GM08714 (cell line): Measurements from ENCODE around the gene ADAMTS12.

Experiments
- H3K4me3 ChIP-seq: fragments of 200-500 bp; sonication (Bioruptor generic); 2 replicates; pipeline ENCODE4 v1.5.1; 2014; ENCODE audit warnings: mild to moderate bottlenecking, low read length, inconsistent platforms
- ZNF274 ChIP-seq: IDR thresholded peaks from 2 replicates; pipeline ENCODE4 v1.6.1; 2012; ENCODE audit warnings: mild to moderate bottlenecking, low read depth, low read length

The ADAMTS12 gene

DNA sequence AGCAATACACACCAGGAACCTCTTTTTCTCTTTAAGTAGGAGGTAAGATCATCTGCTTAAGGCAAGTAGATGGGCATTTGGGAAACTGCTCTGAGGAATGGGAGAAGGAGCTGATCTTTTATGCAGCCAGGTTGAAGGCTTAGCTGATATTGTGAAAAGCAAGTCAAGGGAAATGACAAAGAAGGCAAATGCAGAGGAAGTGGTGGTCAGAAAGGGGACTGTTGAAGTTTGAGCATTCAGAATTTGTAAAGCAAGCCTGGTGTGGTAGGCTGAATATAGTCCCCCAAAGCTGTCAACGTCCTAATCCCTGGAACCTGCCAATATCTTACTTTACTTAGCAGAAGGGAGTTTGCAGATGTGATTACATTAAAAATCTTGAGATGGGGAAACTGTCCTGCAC lies 128.9 kb downstream of the ADAMTS12 start:
- H3K4me3 ChIP-seq: no peak overlapping the region
- TF ChIP-seq ZNF274: no peak

GRCh38 chr5:33761139-33761538 lies 130.7 kb downstream of the ADAMTS12 start:
- no peak for TF ChIP-seq ZNF274
- no peak overlapping the region for H3K4me3 ChIP-seq

DNA sequence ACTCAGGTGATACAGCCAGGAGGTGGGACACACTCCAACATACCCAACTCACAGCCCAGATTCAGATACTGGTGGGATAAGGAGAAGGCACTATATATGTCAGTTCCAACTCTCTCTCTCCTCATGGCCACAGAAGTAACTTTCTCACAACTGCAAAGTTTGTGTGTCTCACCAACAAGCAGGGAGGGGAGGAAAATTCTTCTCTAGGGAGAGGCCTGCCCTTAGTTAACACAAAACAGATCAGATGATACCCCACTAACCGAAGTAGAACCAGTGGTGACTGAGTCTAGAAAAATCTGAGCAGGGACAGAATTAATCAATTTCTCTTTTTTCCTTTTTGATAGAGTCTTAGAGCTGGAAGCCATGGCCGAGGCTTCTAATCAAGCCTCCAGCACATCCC lies 133.1 kb downstream of the ADAMTS12 start:
- no peak overlapping the region for H3K4me3 ChIP-seq
- TF ChIP-seq ZNF274: no peak

DNA sequence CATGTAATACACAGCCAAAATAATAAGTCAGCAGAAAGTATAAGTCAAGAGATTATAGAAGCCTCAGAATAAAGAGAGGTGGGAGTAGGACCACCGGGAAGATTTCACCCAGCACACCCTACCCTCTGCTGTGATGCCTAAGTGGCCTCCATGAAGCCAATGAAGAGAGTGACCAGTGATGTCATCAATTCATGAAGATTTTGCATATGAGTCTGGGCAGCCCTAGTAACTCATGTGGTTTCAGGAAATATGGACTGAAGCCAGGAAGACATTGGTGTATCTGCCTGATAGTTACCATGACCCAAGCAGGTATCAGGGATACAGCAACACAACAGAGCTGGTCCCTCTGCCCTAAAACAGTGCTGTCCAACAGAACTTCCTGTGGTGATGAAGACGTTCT lies 135.3 kb downstream of the ADAMTS12 start:
- no peak overlapping the region for H3K4me3 ChIP-seq
- TF ChIP-seq ZNF274: no peak

DNA sequence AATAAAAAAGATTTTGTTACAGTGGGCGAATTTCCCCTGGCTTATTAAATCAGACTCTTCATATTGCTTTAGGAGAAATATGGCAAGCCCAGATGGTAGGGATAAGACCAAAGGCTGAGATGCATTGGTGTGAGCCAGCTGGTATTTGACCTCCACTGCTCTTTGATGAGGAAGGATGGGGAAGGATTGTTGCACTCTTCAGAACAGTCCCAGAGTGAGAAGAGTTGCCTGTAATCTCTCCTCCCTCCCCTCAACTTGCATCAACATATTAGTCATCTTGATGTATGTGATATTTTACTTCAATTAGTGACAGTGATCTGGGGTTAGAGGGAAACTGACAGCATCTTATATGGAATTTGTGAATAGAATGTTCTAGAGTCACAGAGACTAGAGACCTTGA lies 136.6 kb downstream of the ADAMTS12 start:
- TF ChIP-seq ZNF274: no peak

DNA sequence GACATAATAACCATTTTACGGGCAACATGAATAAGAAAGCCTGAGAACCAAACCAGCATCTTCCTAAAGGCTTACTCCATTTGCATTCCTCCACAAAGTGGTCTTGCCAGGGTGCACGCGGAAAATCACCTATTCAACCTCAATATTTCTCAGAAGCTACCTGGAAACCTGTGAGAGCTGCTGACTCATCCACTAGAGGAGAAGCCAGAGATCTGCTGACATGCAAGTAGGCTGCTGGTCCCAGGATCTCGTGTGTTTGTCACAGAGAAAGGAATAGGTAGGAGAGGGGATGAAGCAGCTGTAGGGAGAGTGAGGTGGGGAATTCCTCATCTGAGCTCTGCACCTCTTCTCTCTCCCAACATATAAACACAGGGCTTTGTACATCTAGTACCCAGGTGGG lies 138.1 kb downstream of the ADAMTS12 start:
- H3K4me3 ChIP-seq: no peak overlapping the region
- no peak for TF ChIP-seq ZNF274

More for the DNA sequence above, 136.6 kb downstream of the ADAMTS12 start:
- H3K4me3 ChIP-seq: no peak overlapping the region

- no peak overlapping the region for H3K4me3 ChIP-seq
- TF ChIP-seq ZNF274: no peak
These were observed 143.0 kb downstream of the ADAMTS12 start for GRCh38 chr5:33748754-33749153.

DNA sequence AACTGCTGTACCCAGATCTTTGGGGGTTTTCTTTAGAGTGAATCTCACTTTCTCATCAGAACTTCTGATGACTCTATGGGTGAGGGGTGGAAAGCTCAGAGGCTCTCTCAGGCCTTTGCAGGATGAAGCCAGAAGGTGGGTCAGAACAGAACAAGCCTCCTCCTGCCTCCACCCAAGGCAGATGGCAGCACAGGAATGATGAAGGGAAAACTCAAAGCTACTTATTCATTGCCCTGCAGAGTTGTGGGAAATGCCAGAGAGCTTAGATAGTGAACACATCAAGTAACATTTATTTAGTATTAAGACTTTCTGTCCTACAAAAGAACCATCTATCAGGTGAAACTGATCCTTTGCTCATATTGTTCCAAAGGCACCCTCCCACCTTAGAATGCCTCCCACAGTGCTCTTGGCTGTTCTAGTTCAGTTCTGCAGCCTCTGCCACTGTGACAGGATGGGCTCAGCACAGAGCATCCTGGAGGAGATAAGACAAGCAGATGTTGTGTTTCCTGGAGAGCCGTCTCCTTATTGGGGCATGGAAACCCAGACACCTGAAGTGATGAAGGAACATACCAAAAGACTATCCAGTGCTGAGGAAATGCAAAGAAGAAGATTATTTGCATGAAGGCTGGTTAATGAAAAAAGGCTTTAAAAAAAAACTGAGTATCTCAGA lies 146.6 kb downstream of the ADAMTS12 start:
- TF ChIP-seq ZNF274: no peak
- no peak overlapping the region for H3K4me3 ChIP-seq

GRCh38 chr5:33743099-33743498 lies 148.7 kb downstream of the ADAMTS12 start:
- no peak for TF ChIP-seq ZNF274
- H3K4me3 ChIP-seq: no peak overlapping the region

GRCh38 chr5:33742181-33742580 lies 149.6 kb downstream of the ADAMTS12 start:
- TF ChIP-seq ZNF274: no peak
- no peak overlapping the region for H3K4me3 ChIP-seq

DNA sequence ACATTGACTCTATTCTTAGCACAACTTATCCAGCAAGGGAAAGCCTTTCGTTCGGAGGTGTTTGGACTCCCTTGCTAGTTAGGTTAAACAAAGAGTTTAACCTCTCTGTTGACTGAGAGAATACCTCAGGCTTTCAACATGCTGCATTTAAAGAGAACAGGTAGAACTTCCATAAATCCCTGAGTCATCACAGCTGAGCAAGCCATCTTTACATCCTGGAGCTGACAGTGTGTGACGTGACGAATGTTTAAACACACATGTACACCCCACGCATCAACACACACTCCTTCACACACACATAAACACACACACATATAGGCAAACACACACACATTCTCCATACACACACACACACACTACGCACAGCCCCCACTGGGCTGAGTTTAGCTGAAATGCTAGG lies 152.8 kb downstream of the ADAMTS12 start:
- TF ChIP-seq ZNF274: no peak

DNA sequence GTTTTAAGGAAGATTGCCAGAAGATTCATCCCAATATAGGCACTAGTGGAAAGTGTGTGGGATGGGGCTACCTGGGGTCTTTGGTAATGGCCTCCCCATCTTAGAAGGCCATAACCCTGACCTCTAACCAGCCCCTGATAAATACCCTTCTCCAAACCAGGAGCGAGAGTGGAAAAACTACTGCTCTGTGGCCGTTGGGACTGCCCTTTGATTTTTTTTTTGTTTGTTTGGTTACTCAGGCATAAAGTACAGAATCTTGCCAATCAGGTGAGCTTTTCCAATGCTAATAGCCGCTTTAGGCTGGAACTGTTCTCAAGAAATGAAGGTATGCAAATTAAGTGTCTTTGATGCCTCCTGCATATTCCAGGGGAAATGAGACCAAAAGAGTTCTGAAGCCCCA lies 153.7 kb downstream of the ADAMTS12 start:
- TF ChIP-seq ZNF274: no peak
- no peak overlapping the region for H3K4me3 ChIP-seq

More for the DNA sequence above, 152.8 kb downstream of the ADAMTS12 start:
- H3K4me3 ChIP-seq: no peak overlapping the region

DNA sequence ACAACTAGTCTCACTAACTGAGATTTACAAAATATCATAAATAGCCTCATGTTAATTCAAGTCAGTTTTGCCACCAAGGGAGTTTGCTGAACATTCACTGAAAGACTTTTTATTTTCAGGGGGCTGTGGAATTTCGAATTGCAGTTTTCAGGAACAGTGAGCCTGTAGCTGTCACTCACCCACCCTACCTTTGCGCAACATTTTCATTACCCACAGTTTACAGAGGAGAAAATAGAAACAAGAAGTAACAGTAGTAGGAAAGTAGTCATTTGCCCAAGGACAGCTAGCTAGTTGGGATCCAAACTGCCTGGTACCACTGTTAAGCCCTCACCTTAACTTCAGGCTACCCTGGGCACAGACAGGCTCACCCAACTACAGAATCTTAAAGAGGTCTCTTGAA lies 154.1 kb downstream of the ADAMTS12 start:
- TF ChIP-seq ZNF274: no peak
- H3K4me3 ChIP-seq: no peak overlapping the region

DNA sequence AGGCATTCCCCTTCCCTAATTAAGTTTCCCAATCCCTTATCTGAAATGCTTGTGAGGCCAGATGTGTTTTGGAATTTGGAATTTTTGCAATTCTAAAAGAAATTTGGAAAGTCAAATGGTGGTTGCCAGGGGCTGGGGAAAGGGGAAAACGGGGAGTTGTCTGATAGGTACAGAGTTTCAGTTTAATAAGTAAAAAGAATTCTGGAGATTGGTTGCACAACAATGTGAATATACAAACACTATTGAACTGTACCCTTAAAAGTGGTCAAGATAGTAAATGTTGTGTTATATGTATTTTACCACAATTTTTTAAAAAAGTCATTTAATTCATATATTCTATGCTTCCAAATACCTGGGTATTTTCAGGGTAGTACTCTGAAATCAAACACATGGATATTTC lies 154.5 kb downstream of the ADAMTS12 start:
- H3K4me3 ChIP-seq: no peak overlapping the region
- TF ChIP-seq ZNF274: no peak

- H3K4me3 ChIP-seq: no peak overlapping the region
- TF ChIP-seq ZNF274: no peak
These were observed 155.3 kb downstream of the ADAMTS12 start for GRCh38 chr5:33736510-33736909.

- TF ChIP-seq ZNF274: no peak
- no peak overlapping the region for H3K4me3 ChIP-seq
These were observed 156.7 kb downstream of the ADAMTS12 start for GRCh38 chr5:33735072-33735471.
